Spleen (tissue), 11 donors: ENCODE results near the gene SPDYA. TPM values are rescaled to one million over a fixed set of nuclear protein-coding genes. Genes with fewer than 3 reads are reported as not detected.
A peak's percentile ranks its signal among the peaks of the same experiment; 100 is the strongest.

Experiments
- DNase-seq: peaks from one replicate; pipeline ENCODE4 v3.0.0-alpha.2; 2020
- H3K27ac ChIP-seq, 8 donors: fragments of 200-600 bp; sonication (generic) in 7 of 8; 1 replicate in 4 of 8; 2 replicates in 4 of 8; pipeline versions ENCODE4 v1.5.0 to v1.8.0; 2016 to 2021; ENCODE audit warnings: inconsistent platforms in 4 of 8, mild to moderate bottlenecking in 4 of 8, moderate library complexity in 1 of 8
- H3K27me3 ChIP-seq, 7 donors: fragments of 200-600 bp; sonication (generic) in 6 of 7; replicated peaks in 1 of 7; 1 replicate in 4 of 7; 2 replicates in 3 of 7; pipeline versions ENCODE4 v1.5.0 to v1.8.0; 2016 to 2021; ENCODE audit warnings: inconsistent platforms in 3 of 7, mild to moderate bottlenecking in 1 of 7
- H3K36me3 ChIP-seq, 6 donors: fragments of 200-600 bp; sonication (generic) in 5 of 6; 1 replicate in 4 of 6; 2 replicates in 2 of 6; pipeline versions ENCODE4 v1.5.0 to v1.8.0; 2016 to 2021; ENCODE audit warnings: inconsistent platforms in 2 of 6
- H3K4me1 ChIP-seq, 6 donors: fragments of 200-600 bp; sonication (generic) in 5 of 6; 1 replicate in 3 of 6; 2 replicates in 3 of 6; pipeline versions ENCODE4 v1.5.0 to v1.8.0; 2016 to 2021; ENCODE audit warnings: inconsistent platforms in 3 of 6
- H3K4me3 ChIP-seq, 8 donors: fragments of 200-600 bp; sonication (generic) in 7 of 8; 1 replicate in 4 of 8; 2 replicates in 4 of 8; pipeline versions ENCODE4 v1.5.0 to v1.8.0; 2016 to 2021; ENCODE audit warnings: inconsistent platforms in 4 of 8, mild to moderate bottlenecking in 4 of 8, moderate library complexity in 2 of 8
- H3K9me3 ChIP-seq, 8 donors: fragments of 200-600 bp; sonication (generic) in 7 of 8; 1 replicate in 4 of 8; 2 replicates in 4 of 8; pipeline versions ENCODE4 v1.5.0 to v1.8.0; 2016 to 2021; ENCODE audit warnings: inconsistent platforms in 4 of 8
- POLR2A ChIP-seq, 3 donors: fragments of 450-650 bp; IDR thresholded peaks; one replicate each; pipeline ENCODE4 v1.5.1; 2017; ENCODE audit warnings: antibody characterized with exemption in 3 of 3, mild to moderate bottlenecking in 1 of 3
- POLR2AphosphoS5 ChIP-seq, 3 donors: sonication (generic); formaldehyde crosslinking; IDR thresholded peaks; one replicate each; pipeline ENCODE4 v1.5.1; 2017; ENCODE audit warnings: antibody characterized with exemption in 3 of 3
- WGBS, 5 donors: extraction: QIAGEN DNeasy Blood & Tissue Kit in 3 of 5; methylation state at CpG; one replicate each; pipeline versions ENCODE4 v1.1.5 to v1.1.7; 2013 to 2018; 5-methylcytosine and 5-hydroxymethylcytosine counted together
- intact Hi-C: fragments of 100-400 bp; cut with DNase I; formaldehyde crosslinking; loops from one replicate; pipeline ENCODE4 v1.15.0; 2023; ENCODE audit warnings: low total_unique reads
- polyA plus RNA-seq, 3 donors: library from polyadenylated mRNA; stranded (reverse); fragments of 200-250 nt; gene quantifications; one replicate each; pipeline ENCODE4 v1.2.1, GENCODE V29; 2013
- total RNA-seq, 7 donors: library from RNA; depleted of rRNA in 3 of 7; stranded (reverse); fragments of >200 nt in 3 of 7; fragmentation: NEBNext Ultra II Directional in 4 of 7; extraction: Animal tissue kit (Norgen Biotek cat#: 25700) in 4 of 7; gene quantifications; one replicate each; pipeline versions ENCODE4 v1.1.0 to v1.2.1, GENCODE V29; 2016 to 2021
- TF ChIP-seq, protein P1 (sequence below), 11 experiments: fragments of 200-600 bp in 7 of 11; fragments of 450-650 bp in 4 of 11; sonication (generic) in 4 of 11; IDR thresholded peaks in 8 of 11; conservative IDR thresholded peaks in 3 of 11; 1 replicate in 7 of 11; 2 replicates in 4 of 11; pipeline versions ENCODE4 v1.4.0 to v1.8.0; 2016 to 2021; ENCODE audit warnings: antibody characterized with exemption in 11 of 11, inconsistent platforms in 4 of 11, mild to moderate bottlenecking in 1 of 11
- donor health status: healthy with polysubstance abuse.
- donor health status: DM: no; HTN: no; CAD: no; lungs with moderate emphysema.
- donor health status: DM: no; HTN: no; CAD: no.
- donor health status: Bipolar disorder and iron deficiency.
- donor health status: healthy.
- donor health status: DM: no; HTN: no; CAD: no.
- donor health status: DM: yes; HTN: yes; CAD: no.

Gene SPDYA
- total and polyA plus RNA-seq, 10 donors: 0.06 to 2.8 (median 1.0) TPM

DNA sequence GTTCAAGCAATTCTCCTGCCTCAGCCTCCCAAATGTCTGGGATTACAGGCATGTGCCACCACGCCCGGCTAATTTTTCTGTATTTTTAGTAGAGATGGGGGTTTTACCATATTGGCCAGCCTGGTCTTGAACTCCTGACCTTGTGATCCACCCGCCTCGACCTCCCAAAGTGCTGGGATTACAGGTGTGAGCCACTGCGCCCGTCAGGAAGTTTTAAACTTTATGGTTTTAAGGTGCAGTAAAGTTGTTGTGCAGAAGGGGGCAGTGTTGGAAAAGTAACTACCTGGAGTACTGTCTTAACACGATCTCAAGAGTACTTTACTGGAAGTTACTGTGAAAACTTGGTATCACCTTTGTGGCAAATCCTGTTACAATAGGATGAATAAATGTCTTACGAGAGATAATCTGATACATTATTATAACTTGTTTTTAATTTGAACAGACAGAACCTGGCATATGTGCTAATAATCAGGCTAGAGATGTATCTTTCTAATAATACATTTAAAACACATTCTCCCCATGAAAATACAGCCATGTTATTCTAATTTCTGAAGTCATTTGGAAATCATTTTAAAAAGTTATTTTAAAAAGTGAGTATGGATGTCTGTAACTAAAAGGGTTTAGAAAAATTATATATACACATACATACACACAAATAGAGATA lies 10.8 kb downstream of the SPDYA start:
- WGBS, 5 donors: 4 to 9% (median 6%) methylated on average over 8 of the region's 8 CpGs
- no peaks in the 10 kb centered on the region for H3K27me3 ChIP-seq
- intact Hi-C loops: loop anchor here (5.0 to 10.0 kb wide), 2 partner anchors 376 to 1013 kb away; no protein-coding TSS in a partner anchor
- H3K9me3 ChIP-seq: no peaks in the 10 kb centered on the region
- peaks cover 0 to 6% (median 0%) of the 10 kb centered on the region in 6 donors for H3K4me1 ChIP-seq
- no peak for DNase-seq
- H3K4me3 ChIP-seq: no peak overlapping the region
- H3K27ac ChIP-seq: no peak overlapping the region
- no peaks in the 10 kb centered on the region for H3K36me3 ChIP-seq
- TF ChIP-seq, protein P1, sequence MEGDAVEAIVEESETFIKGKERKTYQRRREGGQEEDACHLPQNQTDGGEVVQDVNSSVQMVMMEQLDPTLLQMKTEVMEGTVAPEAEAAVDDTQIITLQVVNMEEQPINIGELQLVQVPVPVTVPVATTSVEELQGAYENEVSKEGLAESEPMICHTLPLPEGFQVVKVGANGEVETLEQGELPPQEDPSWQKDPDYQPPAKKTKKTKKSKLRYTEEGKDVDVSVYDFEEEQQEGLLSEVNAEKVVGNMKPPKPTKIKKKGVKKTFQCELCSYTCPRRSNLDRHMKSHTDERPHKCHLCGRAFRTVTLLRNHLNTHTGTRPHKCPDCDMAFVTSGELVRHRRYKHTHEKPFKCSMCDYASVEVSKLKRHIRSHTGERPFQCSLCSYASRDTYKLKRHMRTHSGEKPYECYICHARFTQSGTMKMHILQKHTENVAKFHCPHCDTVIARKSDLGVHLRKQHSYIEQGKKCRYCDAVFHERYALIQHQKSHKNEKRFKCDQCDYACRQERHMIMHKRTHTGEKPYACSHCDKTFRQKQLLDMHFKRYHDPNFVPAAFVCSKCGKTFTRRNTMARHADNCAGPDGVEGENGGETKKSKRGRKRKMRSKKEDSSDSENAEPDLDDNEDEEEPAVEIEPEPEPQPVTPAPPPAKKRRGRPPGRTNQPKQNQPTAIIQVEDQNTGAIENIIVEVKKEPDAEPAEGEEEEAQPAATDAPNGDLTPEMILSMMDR (IDR thresholded peaks at IDR 0.05 in 8 of 11, conservative IDR thresholded peaks at IDR 0.05 in 3 of 11): peak; percentile 28 to 78 (median 70)
- no peak for TF ChIP-seq POLR2AphosphoS5 (IDR thresholded peaks at IDR 0.05)

DNA sequence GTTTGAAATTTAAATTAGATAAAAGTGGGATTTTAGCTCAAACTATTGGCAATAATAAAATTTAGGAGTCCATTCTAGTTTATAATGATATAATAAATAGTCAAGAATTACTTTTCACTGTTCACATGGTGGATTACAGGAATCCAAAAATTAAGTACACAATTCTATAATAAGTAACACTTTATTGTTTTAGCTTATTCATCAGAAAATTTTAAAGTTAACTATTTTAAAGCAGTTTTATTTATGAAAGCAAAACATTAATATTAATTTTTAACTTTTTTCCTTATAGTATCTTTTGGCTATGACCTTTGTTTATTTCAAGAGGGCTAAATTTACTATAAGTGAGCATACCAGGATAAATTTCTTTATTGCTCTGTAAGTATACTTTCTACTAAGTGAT lies 11.4 kb downstream of the SPDYA start:
- Histone ChIP-seq H3K9me3 (no peaks in the 10 kb centered on the region), H3K36me3 (no peaks in the 10 kb centered on the region), H3K4me1 (peaks cover 0 to 6% (median 0%) of the 10 kb centered on the region in 6 donors), H3K4me3 (no peak overlapping the region), H3K27ac (no peak overlapping the region), H3K27me3 (no peaks in the 10 kb centered on the region)
- TF ChIP-seq, protein P1 (IDR thresholded peaks at IDR 0.05 in 8 of 11, conservative IDR thresholded peaks at IDR 0.05 in 3 of 11): no peak
- no peak for TF ChIP-seq POLR2A (IDR thresholded peaks at IDR 0.05)
- intact Hi-C loops: loop anchor here (5.0 to 10.0 kb wide), 2 partner anchors 375 to 1013 kb away; no protein-coding TSS in a partner anchor
- DNase-seq: no peak

DNA sequence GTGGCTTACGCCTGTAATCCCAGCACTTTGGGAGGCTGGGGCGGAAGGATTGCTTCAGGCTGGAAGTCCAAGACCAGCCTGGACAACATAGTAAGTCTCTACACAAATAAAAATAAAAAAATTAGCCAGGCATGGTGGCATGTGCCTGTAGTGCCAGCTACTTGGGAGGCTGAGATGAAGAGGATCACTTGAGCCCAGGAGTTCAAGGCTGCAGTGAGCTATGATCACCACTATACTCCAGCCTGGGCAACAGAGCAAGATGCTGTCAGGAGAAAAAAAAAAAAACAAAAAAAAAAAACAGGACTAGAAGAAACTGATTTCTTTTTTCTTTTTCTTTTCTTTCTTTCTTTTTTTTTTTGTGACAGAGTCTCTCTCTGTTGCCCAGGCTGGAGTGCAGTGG lies 13.6 kb downstream of the SPDYA start:
- Histone ChIP-seq H3K27me3 (no peaks in the 10 kb centered on the region), H3K27ac (no peak overlapping the region), H3K4me3 (no peak overlapping the region), H3K9me3 (no peaks in the 10 kb centered on the region), H3K4me1 (peaks cover 0 to 6% (median 0%) of the 10 kb centered on the region in 6 donors), H3K36me3 (no peaks in the 10 kb centered on the region)
- no peak for TF ChIP-seq POLR2AphosphoS5 (IDR thresholded peaks at IDR 0.05)
- TF ChIP-seq, protein P1 (IDR thresholded peaks at IDR 0.05 in 8 of 11, conservative IDR thresholded peaks at IDR 0.05 in 3 of 11): no peak
- TF ChIP-seq POLR2A (IDR thresholded peaks at IDR 0.05): no peak
- 91 to 100% (median 98%) methylated on average over 2 of the region's 2 CpGs for WGBS, 5 donors
- intact Hi-C loops: loop anchor here (5.0 to 10.0 kb wide), 2 partner anchors 373 to 1011 kb away; no protein-coding TSS in a partner anchor
- DNase-seq: no peak

DNA sequence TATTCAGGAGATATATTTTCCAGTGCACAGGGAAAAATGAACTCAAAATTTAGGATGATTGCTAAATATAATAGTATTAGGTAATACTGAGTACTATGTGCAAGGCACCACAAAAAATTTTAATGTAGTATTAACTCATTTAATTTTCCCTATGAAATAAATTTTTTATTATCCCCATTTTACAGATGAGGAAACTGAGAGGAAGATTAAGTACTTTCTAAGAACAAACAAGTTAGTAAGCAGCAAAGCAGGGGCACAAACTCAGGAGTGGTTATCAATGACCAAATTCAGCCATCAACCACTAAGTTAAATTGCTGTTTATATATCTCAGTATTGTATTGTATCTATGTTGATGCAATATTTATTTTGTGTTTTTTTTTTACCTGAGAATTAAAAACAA lies 14.2 kb downstream of the SPDYA start:
- intact Hi-C loops: loop anchor here (5.0 to 10.0 kb wide), 2 partner anchors 372 to 1010 kb away; no protein-coding TSS in a partner anchor
- peaks cover 0 to 6% (median 0%) of the 10 kb centered on the region in 6 donors for H3K4me1 ChIP-seq
- no peak overlapping the region for H3K4me3 ChIP-seq
- no peak for DNase-seq
- no peaks in the 10 kb centered on the region for H3K27me3 ChIP-seq
- H3K36me3 ChIP-seq: no peaks in the 10 kb centered on the region
- no peaks in the 10 kb centered on the region for H3K9me3 ChIP-seq
- no peak overlapping the region for H3K27ac ChIP-seq
- no peak for TF ChIP-seq POLR2AphosphoS5 (IDR thresholded peaks at IDR 0.05)
- TF ChIP-seq POLR2A (IDR thresholded peaks at IDR 0.05): no peak
- TF ChIP-seq, protein P1 (IDR thresholded peaks at IDR 0.05 in 8 of 11, conservative IDR thresholded peaks at IDR 0.05 in 3 of 11): no peak
